HepG2 (cell line): ENCODE data around the gene SAPCD1. TPM values are rescaled to one million over a fixed set of nuclear protein-coding genes. Genes with fewer than 3 reads are reported as not detected.

Source experiments
- ATAC-seq: fragments of 200-7000 bp; cut with Tn5 transposase; 3 replicates; pipeline ENCODE4 v1.9.1; 2020; ENCODE audit warnings: mild to moderate bottlenecking, moderate library complexity
- BruUV-seq: library from RNA; stranded (reverse); fragments of 400-500 nt; replicated peaks from 2 replicates; lab custom pipeline; 2021; lab: Mats Ljungman, UMichigan
- CTCF ChIA-PET: fragments of 300-600 bp; formaldehyde crosslinking; extraction: SDS; loops from one replicate; lab custom pipeline; 2021; ENCODE audit warnings: low total read pairs, inconsistent platforms, low intra/inter-chr PET ratio; lab: Yijun Ruan, JAX
- POLR2A ChIA-PET: fragments of 350-600 bp; sonication (Branson Sonifier 250); formaldehyde crosslinking; loops from one replicate; lab custom pipeline; 2020; ENCODE audit warnings: antibody characterized with exemption, inconsistent platforms; lab: Yijun Ruan, JAX
- DNase-seq: peaks from one replicate; pipeline ENCODE4 v3.0.0-alpha.2; 2015; ENCODE audit warnings: low spot score
- FAIRE-seq: peaks from 3 replicates; lab custom pipeline; 2011; peaks lifted over from hg19 to GRCh38; lab: Jason Lieb, UNC
- H2AFZ ChIP-seq: one replicate; pipeline ENCODE4 v1.6.1; 2011; ENCODE audit warnings: low read length, inconsistent platforms
- H3K27ac ChIP-seq: fragments of 300-600 bp; 3 replicates; pipeline ENCODE4 v1.8.0; 2011; ENCODE audit warnings: mixed run types, mild to moderate bottlenecking, mixed read lengths, low read length, inconsistent platforms; ENCODE audit not compliant: insufficient read depth; ENCODE audit errors: extremely low read length
- H3K27me3 ChIP-seq, 2 experiments: fragments of 200-600 bp in 1 of 2; 2 replicates in 1 of 2; 3 replicates in 1 of 2; pipeline versions ENCODE4 v1.6.0 to v1.8.0; 2011; ENCODE audit warnings: low read length in 2 of 2, mild to moderate bottlenecking in 2 of 2, moderate library complexity in 2 of 2, inconsistent platforms in 1 of 2; ENCODE audit not compliant: insufficient read depth in 2 of 2, control insufficient read depth in 1 of 2
- H3K36me3 ChIP-seq, 2 experiments: fragments of 200-600 bp in 1 of 2; replicated peaks in 1 of 2; 2 replicates in 1 of 2; 3 replicates in 1 of 2; pipeline versions ENCODE4 v1.5.1 to v1.8.0; 2011; ENCODE audit warnings: low read length in 2 of 2, inconsistent platforms in 1 of 2; ENCODE audit not compliant: insufficient read depth in 2 of 2, control insufficient read depth in 1 of 2
- H3K4me1 ChIP-seq: 2 replicates; pipeline ENCODE4 v1.5.1; 2012; ENCODE audit warnings: low read length, inconsistent platforms; ENCODE audit not compliant: insufficient read depth
- H3K4me2 ChIP-seq: 2 replicates; pipeline ENCODE4 v1.6.0; 2011; ENCODE audit warnings: low read depth, low read length, inconsistent platforms
- H3K4me3 ChIP-seq, 3 experiments: fragments of 200-600 bp in 1 of 3; sonication (generic), shearing (Covaris generic) in 1 of 3; replicated peaks in 1 of 3; 2 replicates each; pipeline ENCODE4 v1.5.1; 2011 to 2016; ENCODE audit warnings: low read length in 3 of 3, inconsistent platforms in 2 of 3, low read depth in 2 of 3, mild to moderate bottlenecking in 2 of 3, control low read depth in 1 of 3, mixed read lengths in 1 of 3; ENCODE audit not compliant: insufficient read depth in 1 of 3
- H3K79me2 ChIP-seq: one replicate; pipeline ENCODE4 v1.6.1; 2011; ENCODE audit warnings: low read length, inconsistent platforms; ENCODE audit not compliant: insufficient read depth
- H3K9ac ChIP-seq: 2 replicates; pipeline ENCODE4 v1.6.0; 2011; ENCODE audit warnings: mild to moderate bottlenecking, low read depth, low read length, inconsistent platforms; ENCODE audit not compliant: insufficient read depth
- H3K9me3 ChIP-seq: 2 replicates; pipeline ENCODE4 v1.5.1; 2012; ENCODE audit warnings: mild to moderate bottlenecking, low read length
- H4K20me1 ChIP-seq: 2 replicates; pipeline ENCODE4 v1.6.0; 2011; ENCODE audit warnings: inconsistent platforms, mild to moderate bottlenecking, low read length, moderate library complexity; ENCODE audit not compliant: insufficient read depth
- AGO2 ChIP-seq: fragments of 200-400 bp; formaldehyde crosslinking; optimal IDR thresholded peaks from 2 replicates; pipeline ENCODE3; 2017; ENCODE audit warnings: mild to moderate bottlenecking, low read depth, low read length, moderate library complexity
- CENPBD1 ChIP-seq: sonication (generic); formaldehyde crosslinking; IDR thresholded peaks from 2 replicates; pipeline ENCODE4 v1.8.0; 2022; ENCODE audit warnings: missing genetic modification reagents, low read depth, mild to moderate bottlenecking, borderline replicate concordance
- CHD2 ChIP-seq: IDR thresholded peaks from 2 replicates; pipeline ENCODE4 v1.6.1; 2011; ENCODE audit warnings: low read depth, low read length, improper control_type of control experiment
- MAFF ChIP-seq: IDR thresholded peaks from 2 replicates; pipeline ENCODE4 v1.6.1; 2011; ENCODE audit warnings: low read depth, low read length, improper control_type of control experiment
- RBFOX2 ChIP-seq: fragments of 200-400 bp; formaldehyde crosslinking; IDR thresholded peaks from 2 replicates; pipeline ENCODE4 v1.6.1; 2017; ENCODE audit warnings: low read depth, mild to moderate bottlenecking, low read length
- SAFB2 ChIP-seq: sonication (generic); formaldehyde crosslinking; IDR thresholded peaks from 2 replicates; pipeline ENCODE4 v1.5.1; 2020; ENCODE audit warnings: missing genetic modification reagents, low read depth, mild to moderate bottlenecking, borderline replicate concordance
- WGBS: methylation state at CpG from one replicate; pipeline ENCODE4 v1.1.6; 2017; ENCODE audit warnings: low lambda C conversion rate; 5-methylcytosine and 5-hydroxymethylcytosine counted together
- in situ Hi-C: cut with HindIII; loops from 2 replicates; pipeline ENCODE4 v1.10.0; 2017; ENCODE audit warnings: low pct_unique_long_range_greater_than_20kb; ENCODE audit not compliant: extremely low pct_ligation_motif_present
- intact Hi-C: fragments of 100-400 bp; cut with micrococcal nuclease; formaldehyde crosslinking; loops from one replicate; pipeline ENCODE4 v1.10.0; 2022; ENCODE audit not compliant: unreplicated experiment
- polyA plus RNA-seq, 8 experiments: library from polyadenylated mRNA; depleted of rRNA in 3 of 8; stranded (reverse) in 7 of 8; unstranded in 1 of 8; fragments of >200 nt; fragmentation: Illumina TruSeq in 4 of 8; extraction: Trizol in 4 of 8; gene quantifications; 2 replicates each; pipeline versions ENCODE4 v1.2.1 to v1.2.3, GENCODE V29; 2011 to 2016; ENCODE audit warnings: low read depth in 4 of 8, missing spikeins in 1 of 8, mixed read lengths in 1 of 8; ENCODE audit not compliant: insufficient read depth in 1 of 8
- total RNA-seq, 5 experiments: library from RNA; depleted of rRNA; stranded (reverse); fragments of >200 nt; fragmentation: Illumina TruSeq; extraction: Trizol; gene quantifications; 2 replicates each; pipeline ENCODE4 v1.2.3, GENCODE V29; 2016; ENCODE audit warnings: low read depth in 1 of 5

Gene SAPCD1
- total and polyA plus RNA-seq, 2 of the 13 experiments (the other 11 are each of a cell fraction or from before 2014, with no cell fraction given), result 2.5 to 3.9 TPM

- Histone ChIP-seq H4K20me1 (no peaks in the 10 kb centered on the region), H3K4me2 (no peak overlapping the region), H3K27ac (no peak overlapping the region), H2AFZ (no peak overlapping the region), H3K36me3 (peaks cover 0 to 2% of the 10 kb centered on the region in 2 experiments; a peak in 2 of 5 replicates), H3K4me1 (peaks cover 8% of the 10 kb centered on the region), H3K4me3 (no peak overlapping the region), H3K27me3 (peaks cover 3 to 35% of the 10 kb centered on the region in 2 experiments; a peak in 4 of 5 replicates), H3K9ac (no peak overlapping the region)
- no peak for ATAC-seq
- intact Hi-C loops, result no loop called here
- DNase-seq, result no peak
- in situ Hi-C loops, result no loop called here
- CTCF ChIA-PET, result no interaction called here
- no peak for TF ChIP-seq CENPBD1 (CRISPR knock-in tag)
- TF ChIP-seq SAFB2, result no peak
- no peak for TF ChIP-seq CHD2
- TF ChIP-seq, all 625 proteins: peak for 0
- BruUV-seq, result no TSS peak
- no peaks in the 10 kb centered on the region for H3K9me3 ChIP-seq
- no peak for FAIRE-seq
- 63% methylated on average over 3 of the region's 3 CpGs for WGBS
- POLR2A ChIA-PET, result interaction anchor here (3.4 kb wide), 1 partner anchor 105 kb away, joined by 12 read pairs; the partner anchor contains the start of gene HSPA1B
- no peaks in the 10 kb centered on the region for H3K79me2 ChIP-seq
Observed at GRCh38 chr6:31722173-31722572, 40.3 kb upstream of the SAPCD1 start.

- no TSS peak for BruUV-seq
- Histone ChIP-seq H3K9me3 (no peaks in the 10 kb centered on the region), H3K9ac (no peak within 1 kb of the TSS), H3K4me3 (no peak within 1 kb of the TSS), H3K27ac (no peak within 1 kb of the TSS), H2AFZ (no peak within 1 kb of the TSS), H3K79me2 (no peaks in the 10 kb centered on the region), H3K27me3 (peaks cover 2 to 35% of the 10 kb centered on the region in 2 experiments; a peak in 4 of 5 replicates), H3K4me1 (no peaks in the 10 kb centered on the region), H4K20me1 (no peaks in the 10 kb centered on the region), H3K36me3 (peaks cover 0 to 5% of the 10 kb centered on the region in 2 experiments; a peak in 2 of 5 replicates), H3K4me2 (no peak within 1 kb of the TSS)
- ATAC-seq, result peak; percentile 7
- TF ChIP-seq AGO2 (peak; percentile 78), RBFOX2 (0 out of 2 replicates have a peak, but pooled peaks have one; percentile 15), MAFF (no peak)
- CTCF ChIA-PET, result no interaction called here
- in situ Hi-C loops (no loop called here), intact Hi-C loops (no loop called here)
- WGBS, result 69% methylated on average over 46 of the region's 46 CpGs
- POLR2A ChIA-PET, result interaction anchor here (0.7 to 3.4 kb wide), 7 partner anchors 8 to 111 kb away, joined by 3 to 20 read pairs (median 5); partner anchors contain the start of genes ABHD16A, CLIC1, HSPA1B and LY6G6D
- no peak for FAIRE-seq
- no peak for DNase-seq
Observed at GRCh38 chr6:31723245-31723979, 39.0 kb upstream of the SAPCD1 start, which contains the start of gene MPIG6B. MPIG6B (plus strand) TSS chr6:31723373; CDS start chr6:31723384, 11 bp downstream.
